Measurements from ENCODE around the gene BIN1.

Gene BIN1

DNA sequence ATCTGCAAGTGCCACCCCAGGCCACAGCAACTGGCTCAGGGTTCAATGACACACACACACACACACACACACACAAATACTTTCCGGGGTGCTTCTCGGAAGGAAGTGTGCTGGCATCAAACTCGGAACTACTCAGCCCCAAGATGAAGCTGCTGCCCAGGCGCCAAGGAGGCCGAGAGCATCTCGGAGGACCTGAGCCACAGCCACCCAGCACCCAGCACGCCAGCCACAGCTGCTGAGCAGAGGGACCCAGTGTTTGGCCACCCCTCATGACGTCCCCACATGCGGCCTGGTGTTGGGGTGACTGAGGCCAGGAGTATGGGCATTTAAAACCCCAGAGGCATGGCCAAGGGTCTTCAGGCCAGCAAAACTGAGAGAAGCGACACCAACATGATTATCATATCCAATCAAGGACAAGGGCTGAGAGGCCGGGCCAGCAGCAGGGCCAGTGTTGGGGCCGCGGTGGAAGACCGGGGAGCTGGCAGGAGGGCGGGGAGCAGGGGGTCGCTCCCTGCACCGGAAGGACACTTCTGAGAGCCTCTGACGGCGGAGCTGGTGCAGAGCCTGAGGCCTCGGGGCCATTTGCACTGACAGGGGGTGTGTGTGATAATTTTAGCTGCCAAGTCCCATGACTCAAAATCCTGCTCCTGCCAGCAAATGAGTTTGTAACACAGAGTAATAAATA is 61.8 kb downstream of the BIN1 start:
- no peak for TF ChIP-seq CTCF (IDR thresholded peaks at IDR 0.05; ENCODE audit: low read depth, low read length)
- no peak for DNase-seq (ENCODE audit: extremely low read depth, low read depth)

- no peak for TF ChIP-seq CTCF (IDR thresholded peaks at IDR 0.05; ENCODE audit: low read depth, low read length)
- no peak for DNase-seq (ENCODE audit: extremely low read depth, low read depth)
Measured at GRCh38 chr2:127044165-127044718, 62.7 kb downstream of the BIN1 start.

GRCh38 chr2:127043367-127044164 is 63.4 kb downstream of the BIN1 start:
- DNase-seq (ENCODE audit: extremely low read depth, low read depth), result no peak
- TF ChIP-seq CTCF (IDR thresholded peaks at IDR 0.05; ENCODE audit: low read depth, low read length), result no peak

DNA sequence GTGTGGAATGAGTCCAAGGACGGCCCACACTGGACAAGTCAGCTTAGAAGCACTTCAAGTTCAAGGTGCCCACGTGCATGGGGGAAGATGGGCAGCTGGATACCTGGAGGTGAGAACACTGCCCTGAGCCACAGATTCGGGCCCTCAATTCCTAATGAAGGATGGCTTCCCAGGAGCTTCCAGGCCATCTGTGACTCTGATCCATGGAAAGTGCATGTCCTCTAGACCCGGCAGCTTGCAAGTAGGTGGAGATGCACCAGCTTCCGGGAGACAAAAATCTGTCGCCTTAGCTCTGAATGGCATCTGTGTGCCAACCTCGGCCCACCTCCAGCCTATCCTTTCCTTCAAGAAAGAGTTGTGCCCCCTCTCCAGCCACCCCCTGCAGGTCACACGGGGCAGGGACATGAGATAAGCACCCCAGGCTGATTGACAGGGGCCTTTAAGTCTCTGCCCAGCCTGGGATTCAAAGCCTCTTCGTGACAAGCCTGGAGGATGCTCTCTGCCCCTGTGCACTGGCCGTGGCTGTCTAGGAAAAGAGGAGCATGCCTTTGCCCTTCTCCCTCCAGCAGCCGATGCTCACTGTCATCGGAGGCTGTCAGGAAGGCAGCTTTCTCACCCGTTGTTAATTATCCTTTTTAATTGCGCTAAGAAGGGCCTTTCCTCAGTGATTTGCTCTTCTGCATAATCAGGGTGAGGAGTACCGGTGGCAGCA is 65.5 kb downstream of the BIN1 start:
- no peak for TF ChIP-seq CTCF (IDR thresholded peaks at IDR 0.05; ENCODE audit: low read depth, low read length)
- DNase-seq (ENCODE audit: extremely low read depth, low read depth), result no peak

- no peak for DNase-seq (ENCODE audit: extremely low read depth, low read depth)
- TF ChIP-seq CTCF (IDR thresholded peaks at IDR 0.05; ENCODE audit: low read depth, low read length), result no peak
Measured at GRCh38 chr2:127040169-127040568, 66.8 kb downstream of the BIN1 start.

- no peak for TF ChIP-seq CTCF (IDR thresholded peaks at IDR 0.05; ENCODE audit: low read depth, low read length)
- DNase-seq (ENCODE audit: extremely low read depth, low read depth), result no peak
Measured at GRCh38 chr2:127039387-127040031, 67.4 kb downstream of the BIN1 start.
